ENCODE data around the gene SLC25A23. TPM values are rescaled to one million over a fixed set of nuclear protein-coding genes. Genes with fewer than 3 reads are reported as not detected.
"Not testable (repeated sequence)": the region's sequence is repeated elsewhere in the genome, so short reads cannot be mapped to it uniquely, and the experiment has no call there.

The SLC25A23 gene
- total RNA-seq, 1 donor from 2014 or later: 44.9 TPM

DNA sequence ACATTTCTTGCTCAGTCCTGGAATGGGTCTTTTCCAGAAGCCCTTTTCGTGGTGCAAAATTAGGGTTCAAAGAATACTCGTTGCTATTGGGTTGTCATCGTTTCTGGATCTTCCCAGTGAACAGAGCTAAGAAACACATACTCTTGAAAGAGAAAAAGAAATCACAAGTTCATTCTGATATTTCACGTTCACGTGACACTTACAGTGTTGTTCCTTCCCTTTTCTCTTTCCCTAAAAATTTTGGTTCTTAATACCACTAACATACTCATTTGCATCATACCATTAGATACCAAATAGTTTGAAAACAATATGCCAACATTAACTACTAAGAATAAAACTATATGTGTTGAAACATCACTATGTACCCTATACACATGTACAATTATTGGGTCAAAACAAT lies 53.2 kb downstream of the SLC25A23 start:
- ATAC-seq: no peak
- Histone ChIP-seq H3K4me1 (no peaks in the 10 kb centered on the region), H3K9me3 (no peaks in the 10 kb centered on the region), H3K27me3 (ENCODE audit: low read depth) (no peaks in the 10 kb centered on the region), H3K4me3 (no peak overlapping the region), H3K36me3 (no peaks in the 10 kb centered on the region), H3K27ac (no peak overlapping the region)
- intact Hi-C loops (cut with DNase I): no loop called here
- TF ChIP-seq, protein P1, sequence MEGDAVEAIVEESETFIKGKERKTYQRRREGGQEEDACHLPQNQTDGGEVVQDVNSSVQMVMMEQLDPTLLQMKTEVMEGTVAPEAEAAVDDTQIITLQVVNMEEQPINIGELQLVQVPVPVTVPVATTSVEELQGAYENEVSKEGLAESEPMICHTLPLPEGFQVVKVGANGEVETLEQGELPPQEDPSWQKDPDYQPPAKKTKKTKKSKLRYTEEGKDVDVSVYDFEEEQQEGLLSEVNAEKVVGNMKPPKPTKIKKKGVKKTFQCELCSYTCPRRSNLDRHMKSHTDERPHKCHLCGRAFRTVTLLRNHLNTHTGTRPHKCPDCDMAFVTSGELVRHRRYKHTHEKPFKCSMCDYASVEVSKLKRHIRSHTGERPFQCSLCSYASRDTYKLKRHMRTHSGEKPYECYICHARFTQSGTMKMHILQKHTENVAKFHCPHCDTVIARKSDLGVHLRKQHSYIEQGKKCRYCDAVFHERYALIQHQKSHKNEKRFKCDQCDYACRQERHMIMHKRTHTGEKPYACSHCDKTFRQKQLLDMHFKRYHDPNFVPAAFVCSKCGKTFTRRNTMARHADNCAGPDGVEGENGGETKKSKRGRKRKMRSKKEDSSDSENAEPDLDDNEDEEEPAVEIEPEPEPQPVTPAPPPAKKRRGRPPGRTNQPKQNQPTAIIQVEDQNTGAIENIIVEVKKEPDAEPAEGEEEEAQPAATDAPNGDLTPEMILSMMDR (IDR thresholded peaks at IDR 0.05): no peak
- no peak for DNase-seq

DNA sequence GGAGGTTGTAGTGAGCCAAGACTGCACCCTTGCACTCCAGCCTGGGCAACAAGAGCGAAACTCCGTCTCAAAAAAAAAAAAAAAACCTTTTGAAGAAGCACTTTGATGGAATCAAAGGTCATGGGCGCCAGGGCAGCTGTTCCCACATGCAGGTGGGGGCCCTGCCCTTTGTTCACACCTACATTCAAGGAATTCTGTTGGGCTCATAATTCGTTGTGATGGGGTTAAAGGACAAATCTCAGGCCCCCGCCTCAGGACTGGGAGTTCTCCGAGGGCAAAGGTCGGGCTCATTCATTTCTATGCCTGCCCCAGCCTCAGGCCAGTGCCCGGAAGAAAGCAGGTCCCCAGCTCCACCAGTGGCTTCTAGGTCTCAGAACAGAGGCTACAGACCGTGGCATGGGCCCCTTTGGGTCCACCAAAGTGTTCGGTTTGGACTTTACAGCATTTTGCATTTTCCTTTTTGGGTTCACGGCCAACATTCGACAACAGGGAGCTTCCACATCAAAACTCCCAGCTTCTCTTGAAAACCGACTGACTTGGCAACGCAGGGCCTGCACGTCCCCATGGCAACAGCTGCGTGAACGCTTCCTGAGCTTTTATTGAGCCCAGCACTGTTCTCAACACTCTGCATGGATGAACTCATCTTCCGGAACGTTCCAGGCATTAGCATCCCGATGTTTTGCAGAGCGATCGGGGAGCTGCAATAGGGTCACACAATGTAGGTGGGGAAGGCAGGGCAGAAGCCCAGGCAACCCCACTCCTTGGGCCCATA lies 56.6 kb downstream of the SLC25A23 start:
- intact Hi-C loops (cut with DNase I): no loop called here
- no peak overlapping the region for H3K27ac ChIP-seq
- H3K9me3 ChIP-seq: no peaks in the 10 kb centered on the region
- DNase-seq (no peak), ATAC-seq (no peak)
- no peaks in the 10 kb centered on the region for H3K4me1 ChIP-seq
- no peak overlapping the region for H3K4me3 ChIP-seq
- TF ChIP-seq, protein P1 (IDR thresholded peaks at IDR 0.05): no peak
- no peaks in the 10 kb centered on the region for H3K27me3 ChIP-seq (ENCODE audit: low read depth)
- H3K36me3 ChIP-seq: no peaks in the 10 kb centered on the region

DNA sequence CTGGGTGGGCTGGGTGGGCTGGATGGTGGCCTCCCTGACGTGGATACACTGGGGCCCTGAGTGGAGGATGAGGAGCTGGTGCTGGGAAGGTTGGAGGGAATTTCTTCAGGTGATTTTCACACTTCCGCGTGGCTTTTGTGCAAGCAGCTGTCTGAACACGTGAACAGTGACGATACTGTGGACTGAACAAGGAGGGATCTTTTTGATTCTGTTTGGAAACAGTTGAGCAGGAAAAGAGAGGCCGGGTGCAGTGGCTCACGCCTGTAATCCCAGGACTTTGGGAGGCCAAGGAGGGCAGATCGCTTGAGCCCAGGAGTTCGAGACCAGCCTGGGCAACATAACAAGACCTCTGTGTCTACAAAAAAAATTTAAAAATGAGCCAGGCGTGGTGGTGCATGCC lies 57.5 kb downstream of the SLC25A23 start:
- intact Hi-C loops (cut with DNase I): no loop called here
- H3K36me3 ChIP-seq: no peaks in the 10 kb centered on the region
- H3K27me3 ChIP-seq (ENCODE audit: low read depth): no peaks in the 10 kb centered on the region
- TF ChIP-seq, protein P1 (IDR thresholded peaks at IDR 0.05): no peak
- no peak overlapping the region for H3K4me3 ChIP-seq
- no peaks in the 10 kb centered on the region for H3K9me3 ChIP-seq
- H3K4me1 ChIP-seq: no peaks in the 10 kb centered on the region
- ATAC-seq (no peak), DNase-seq (no peak)
- no peak overlapping the region for H3K27ac ChIP-seq

- DNase-seq, ATAC-seq: not testable (repeated sequence)
These were observed 59.3 kb downstream of the SLC25A23 start for GRCh38 chr19:6400062-6400944.

DNA sequence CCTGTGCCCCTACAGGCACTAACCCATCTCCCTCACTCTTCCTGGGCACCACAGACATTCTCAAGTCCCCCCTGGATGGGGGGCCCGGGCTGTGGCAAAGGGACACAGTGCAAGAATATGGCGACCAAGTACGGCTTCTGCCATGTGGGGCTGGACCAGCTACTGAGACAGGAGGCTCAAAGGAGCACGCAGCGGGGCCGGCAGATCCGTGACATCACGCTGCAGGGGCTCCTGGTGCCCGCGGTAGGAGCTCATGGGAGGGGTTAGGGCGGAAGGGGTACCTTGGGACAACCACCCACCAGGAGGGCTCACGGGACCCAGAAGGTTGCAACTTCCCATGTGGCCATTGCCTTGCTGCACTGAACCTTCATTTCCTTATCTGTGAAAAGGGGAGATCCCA lies 63.3 kb downstream of the SLC25A23 start:
- H3K9me3 ChIP-seq: no peaks in the 10 kb centered on the region
- H3K27me3 ChIP-seq (ENCODE audit: low read depth): no peaks in the 10 kb centered on the region
- no peaks in the 10 kb centered on the region for H3K36me3 ChIP-seq
- no peak overlapping the region for H3K27ac ChIP-seq
- DNase-seq (no peak), ATAC-seq (no peak)
- intact Hi-C loops (cut with DNase I): no loop called here
- TF ChIP-seq, protein P1 (IDR thresholded peaks at IDR 0.05): no peak
- no peak overlapping the region for H3K4me3 ChIP-seq
- peaks cover 10% of the 10 kb centered on the region for H3K4me1 ChIP-seq

More at GRCh38 chr19:6400062-6400944, 59.3 kb downstream of the SLC25A23 start:
- H3K27me3 ChIP-seq (ENCODE audit: low read depth); H3K27ac ChIP-seq; H3K4me3 ChIP-seq; H3K4me1 ChIP-seq; H3K36me3 ChIP-seq; intact Hi-C loops (cut with DNase I); H3K9me3 ChIP-seq: not testable (repeated sequence)

GRCh38 chr19:6394831-6395230 lies 64.8 kb downstream of the SLC25A23 start:
- Histone ChIP-seq H3K27ac (no peak overlapping the region), H3K36me3 (peaks cover 11% of the 10 kb centered on the region), H3K4me1 (peaks cover 10% of the 10 kb centered on the region), H3K4me3 (no peak overlapping the region), H3K27me3 (ENCODE audit: low read depth) (no peaks in the 10 kb centered on the region), H3K9me3 (no peaks in the 10 kb centered on the region)
- no peak for ATAC-seq
- TF ChIP-seq, protein P1 (IDR thresholded peaks at IDR 0.05): no peak
- DNase-seq: no peak
- intact Hi-C loops (cut with DNase I): no loop called here

All from lower lobe of right lung (tissue), 2 donors.